IMR-90 (cell line): Measurements from ENCODE around the gene CDH22. TPM values are rescaled to one million over a fixed set of nuclear protein-coding genes. Genes with fewer than 3 reads are reported as not detected.

ENCODE experiments used
- ATAC-seq: fragments of 200-7000 bp; cut with Tn5 transposase; 2 replicates; pipeline ENCODE4 v1.9.1; 2020; ENCODE audit warnings: low read depth, mild to moderate bottlenecking, moderate library complexity
- BruUV-seq: library from RNA; stranded (reverse); fragments of 400-500 nt; replicated peaks from 2 replicates; lab custom pipeline; 2021; lab: Mats Ljungman, UMichigan
- CTCF ChIA-PET: fragments of 300-600 bp; formaldehyde crosslinking; extraction: SDS; loops from one replicate; lab custom pipeline; 2021; ENCODE audit warnings: antibody characterized with exemption; lab: Yijun Ruan, JAX
- POLR2A ChIA-PET: fragments of 300-600 bp; sonication (Branson Sonifier 250); formaldehyde crosslinking; loops from one replicate; lab custom pipeline; 2022; ENCODE audit warnings: antibody characterized with exemption; ENCODE audit not compliant: unreplicated experiment; lab: Charles Lee
- DNase-seq: peaks from one replicate; pipeline ENCODE4 v3.0.0; 2013
- H2AFZ ChIP-seq: replicated peaks from 2 replicates; pipeline ENCODE3; 2013; ENCODE audit warnings: low read length, mild to moderate bottlenecking; ENCODE audit not compliant: poor library complexity
- H2AK5ac ChIP-seq: 2 replicates; pipeline ENCODE4 v1.6.1; 2013; ENCODE audit warnings: low read depth, low read length, inconsistent platforms
- H2AK9ac ChIP-seq: replicated peaks from 2 replicates; pipeline ENCODE3; 2013; ENCODE audit warnings: mild to moderate bottlenecking, low read depth, low read length, moderate library complexity; ENCODE audit not compliant: poor library complexity
- H2BK120ac ChIP-seq: 2 replicates; pipeline ENCODE4 v1.6.1; 2013; ENCODE audit warnings: low read depth, low read length, inconsistent platforms
- H2BK15ac ChIP-seq: 3 replicates; pipeline ENCODE4 v1.6.1; 2013; ENCODE audit warnings: low read depth, low read length, inconsistent platforms
- H2BK20ac ChIP-seq: 2 replicates; pipeline ENCODE4 v1.6.1; 2013; ENCODE audit warnings: low read depth, mild to moderate bottlenecking, inconsistent platforms, low read length, moderate library complexity
- H2BK5ac ChIP-seq: 2 replicates; pipeline ENCODE4 v1.6.1; 2013; ENCODE audit warnings: mild to moderate bottlenecking, low read depth, low read length, inconsistent platforms; ENCODE audit not compliant: poor library complexity, severe bottlenecking
- H3K14ac ChIP-seq: replicated peaks from 2 replicates; pipeline ENCODE4 v1.6.1; 2013; ENCODE audit warnings: low read depth, low read length, inconsistent platforms
- H3K18ac ChIP-seq: 2 replicates; pipeline ENCODE4 v1.6.1; 2013; ENCODE audit warnings: low read depth, low read length, control low read depth
- H3K23ac ChIP-seq: 2 replicates; pipeline ENCODE4 v1.6.1; 2013; ENCODE audit warnings: low read depth, low read length, inconsistent platforms
- H3K27ac ChIP-seq: 2 replicates; pipeline ENCODE4 v1.5.1; 2013; ENCODE audit warnings: mild to moderate bottlenecking, control low read depth, low read length; ENCODE audit not compliant: insufficient read depth
- H3K27me3 ChIP-seq: 2 replicates; pipeline ENCODE4 v1.6.1; 2013; ENCODE audit warnings: low read length; ENCODE audit not compliant: control insufficient read depth, insufficient read depth
- H3K36me3 ChIP-seq: 2 replicates; pipeline ENCODE4 v1.6.1; 2013; ENCODE audit warnings: low read length, mixed read lengths; ENCODE audit not compliant: control insufficient read depth, insufficient read depth
- H3K4ac ChIP-seq: 2 replicates; pipeline ENCODE4 v1.6.1; 2013; ENCODE audit warnings: low read depth, low read length, inconsistent platforms
- H3K4me1 ChIP-seq: 2 replicates; pipeline ENCODE4 v1.6.1; 2013; ENCODE audit warnings: low read length, mixed read lengths; ENCODE audit not compliant: control insufficient read depth, insufficient read depth
- H3K4me2 ChIP-seq: 2 replicates; pipeline ENCODE4 v1.6.1; 2013; ENCODE audit warnings: low read depth, mild to moderate bottlenecking, control low read depth, low read length, moderate library complexity
- H3K4me3 ChIP-seq: 2 replicates; pipeline ENCODE4 v1.5.1; 2013; ENCODE audit warnings: low read depth, mild to moderate bottlenecking, control low read depth, low read length, moderate library complexity; ENCODE audit not compliant: insufficient read depth
- H3K56ac ChIP-seq: 2 replicates; pipeline ENCODE4 v1.6.1; 2013; ENCODE audit warnings: low read length, inconsistent platforms; ENCODE audit not compliant: insufficient read depth; ENCODE audit errors: extremely low read depth
- H3K79me1 ChIP-seq, 2 experiments: 2 replicates each; pipeline ENCODE4 v1.6.1; 2013; ENCODE audit warnings: low read length in 2 of 2, inconsistent platforms in 1 of 2, low read depth in 1 of 2
- H3K9ac ChIP-seq: 2 replicates; pipeline ENCODE4 v1.6.1; 2013; ENCODE audit warnings: low read depth, low read length, control low read depth
- H3K9me1 ChIP-seq: 2 replicates; pipeline ENCODE4 v1.6.1; 2013; ENCODE audit warnings: low read length, inconsistent platforms; ENCODE audit not compliant: insufficient read depth
- H3K9me3 ChIP-seq: 2 replicates; pipeline ENCODE4 v1.6.1; 2013; ENCODE audit warnings: low read length; ENCODE audit not compliant: control insufficient read depth, insufficient read depth
- H4K20me1 ChIP-seq: 2 replicates; pipeline ENCODE4 v1.6.1; 2013; ENCODE audit warnings: low read length, inconsistent platforms; ENCODE audit not compliant: insufficient read depth
- H4K5ac ChIP-seq: 2 replicates; pipeline ENCODE4 v1.6.1; 2013; ENCODE audit warnings: mild to moderate bottlenecking, low read depth, low read length, control low read depth
- H4K8ac ChIP-seq, 2 experiments: 2 replicates each; pipeline ENCODE4 v1.6.1; 2013; ENCODE audit warnings: low read depth in 2 of 2, low read length in 2 of 2, control low read depth in 1 of 2, inconsistent platforms in 1 of 2
- H4K91ac ChIP-seq: 2 replicates; pipeline ENCODE4 v1.6.1; 2013; ENCODE audit warnings: low read depth, low read length, inconsistent platforms; ENCODE audit not compliant: insufficient read depth
- BHLHE40 ChIP-seq: fragments of 150-350 bp; IDR thresholded peaks from 2 replicates; pipeline ENCODE4 v1.6.1; 2016; ENCODE audit warnings: mild to moderate bottlenecking, low read depth, low read length
- CHD1 ChIP-seq: IDR thresholded peaks from 2 replicates; pipeline ENCODE4 v1.6.1; 2012; ENCODE audit warnings: low read depth, low read length, improper control_type of control experiment
- ELK1 ChIP-seq: fragments of 150-350 bp; IDR thresholded peaks from 2 replicates; pipeline ENCODE4 v1.6.1; 2016; ENCODE audit warnings: low read depth, mild to moderate bottlenecking, low read length, moderate library complexity, borderline replicate concordance
- FOS ChIP-seq: fragments of 150-350 bp; IDR thresholded peaks from 2 replicates; pipeline ENCODE4 v1.6.1; 2016; ENCODE audit warnings: low read depth, low read length
- MAFK ChIP-seq: IDR thresholded peaks from 2 replicates; pipeline ENCODE4 v1.6.1; 2012; ENCODE audit warnings: low read depth, low read length, improper control_type of control experiment
- MAZ ChIP-seq: IDR thresholded peaks from 2 replicates; pipeline ENCODE4 v1.6.1; 2012; ENCODE audit warnings: low read depth, mild to moderate bottlenecking, low read length, improper control_type of control experiment, moderate library complexity, borderline replicate concordance
- MXI1 ChIP-seq: IDR thresholded peaks from 2 replicates; pipeline ENCODE4 v1.6.1; 2012; ENCODE audit warnings: low read depth, mild to moderate bottlenecking, low read length, moderate library complexity, borderline replicate concordance
- NFE2L2 ChIP-seq: fragments of 150-350 bp; IDR thresholded peaks from 2 replicates; pipeline ENCODE4 v1.6.1; 2016; ENCODE audit warnings: low read depth, mild to moderate bottlenecking, low read length
- RAD21 ChIP-seq: IDR thresholded peaks from 2 replicates; pipeline ENCODE4 v1.6.1; 2012; ENCODE audit warnings: low read length, improper control_type of control experiment
- RFX5 ChIP-seq: IDR thresholded peaks from 2 replicates; pipeline ENCODE4 v1.8.0; 2012; ENCODE audit warnings: low read depth, mild to moderate bottlenecking, low read length, moderate library complexity
- SMC3 ChIP-seq: fragments of 150-350 bp; IDR thresholded peaks from 2 replicates; pipeline ENCODE4 v1.6.1; 2016; ENCODE audit warnings: low read depth, mild to moderate bottlenecking, antibody characterized with exemption, low read length, moderate library complexity
- WGBS, 2 experiments: methylation state at CpG; one replicate each; pipeline versions ENCODE4 v1.1.5 to v1.1.7; 2013; ENCODE audit warnings: missing lambda C conversion rate in 2 of 2; ENCODE audit not compliant: insufficient read length in 1 of 2; ENCODE audit errors: extremely low coverage in 2 of 2; 5-methylcytosine and 5-hydroxymethylcytosine counted together
- dilution Hi-C: fragments of 300-500 bp; cut with HindIII; formaldehyde crosslinking; loops from one replicate; pipeline ENCODE4 v1.14.3; 2018; ENCODE audit warnings: low sequenced_read_pairs; ENCODE audit not compliant: unreplicated experiment
- in situ Hi-C: fragments of 300-500 bp; cut with MboI; formaldehyde crosslinking; loops from 3 replicates; pipeline ENCODE4 v1.14.3; 2019; ENCODE audit warnings: low sequenced_read_pairs, inconsistent platforms, mixed read lengths
- intact Hi-C: fragments of 100-400 bp; cut with micrococcal nuclease; formaldehyde crosslinking; loops from 2 replicates; pipeline ENCODE4 v1.10.0; 2022
- polyA plus RNA-seq, 3 experiments: library from polyadenylated mRNA; depleted of rRNA; stranded (reverse); fragments of >200 nt; gene quantifications; 2 replicates each; pipeline ENCODE4 v1.2.3, GENCODE V29; 2012; ENCODE audit warnings: low replicate concordance in 1 of 3
- total RNA-seq: library from RNA; depleted of rRNA; stranded (reverse); fragments of >200 nt; gene quantifications from 2 replicates; pipeline ENCODE4 v1.2.3, GENCODE V29; 2012

The CDH22 gene
- total and polyA plus RNA-seq, 2 of the 4 experiments (the other 2 are of a cell fraction): not detected

GRCh38 chr20:46222521-46223007, 85.7 kb downstream of the CDH22 start:
- Histone ChIP-seq H4K20me1 (no peaks in the 10 kb centered on the region), H2BK5ac (no peak overlapping the region), H3K9me1 (no peaks in the 10 kb centered on the region), H3K4me1 (no peaks in the 10 kb centered on the region), H3K4me3 (no peak overlapping the region), H3K27ac (no peak overlapping the region), H2AFZ (no peak overlapping the region), H3K79me1 (no peaks in the 10 kb centered on the region), H2BK15ac (no peak overlapping the region), H2BK120ac (no peak overlapping the region), H3K23ac (no peak overlapping the region), H3K4me2 (no peak overlapping the region), H4K8ac (no peak overlapping the region), H3K9me3 (no peaks in the 10 kb centered on the region), H3K14ac (no peak overlapping the region), H3K9ac (no peak overlapping the region), H4K91ac (no peak overlapping the region), H4K5ac (no peak overlapping the region), H2AK5ac (no peak overlapping the region), H3K27me3 (peaks cover 10% of the 10 kb centered on the region), H3K18ac (no peak overlapping the region), H3K36me3 (no peaks in the 10 kb centered on the region), H2BK20ac (no peak overlapping the region), H3K4ac (no peak overlapping the region), H2AK9ac (no peak overlapping the region), H3K56ac (no peak overlapping the region)
- TF ChIP-seq BHLHE40 (no peak), MAZ (no peak), MXI1 (no peak), ELK1 (no peak), RAD21 (no peak), SMC3 (no peak), NFE2L2 (no peak), FOS (no peak), CHD1 (no peak), RFX5 (no peak), MAFK (no peak)
- DNase-seq (no peak), ATAC-seq (no peak)
- WGBS, 2 experiments: 0% methylated on average over 2 of the region's 14 CpGs; no CpG with 5 or more reads in 1 of the 2 experiments
- intact Hi-C loops (no loop called here), dilution Hi-C loops (no loop called here), in situ Hi-C loops (no loop called here)
- BruUV-seq: no TSS peak
- ChIA-PET CTCF (no interaction called here), POLR2A (no interaction called here)
